A549 (cell line): ENCODE data around the gene EARS2. TPM values are rescaled to one million over a fixed set of nuclear protein-coding genes. Genes with fewer than 3 reads are reported as not detected.

Experiments
- ATAC-seq, 2 experiments: fragments of 200-7000 bp in 1 of 2; fragments of >200 bp in 1 of 2; cut with Nextera tagmentation in 1 of 2; cut with Tn5 transposase in 1 of 2; 3 replicates each; pipeline versions ENCODE4 v1.8.0 to v1.9.1; 2018 to 2020; ENCODE audit warnings: mild to moderate bottlenecking in 1 of 2, moderate library complexity in 1 of 2
- CTCF ChIA-PET: fragments of 300-600 bp; sonication (Branson Sonifier 250); formaldehyde crosslinking; extraction: SDS; loops from one replicate; lab custom pipeline; 2021; ENCODE audit warnings: antibody characterized with exemption, inconsistent platforms; lab: Yijun Ruan, JAX
- POLR2A ChIA-PET: fragments of 350-600 bp; formaldehyde crosslinking; extraction: SDS; loops from one replicate; lab custom pipeline; 2021; ENCODE audit warnings: antibody characterized with exemption, inconsistent platforms; lab: Yijun Ruan, JAX
- DNase-seq, 2 experiments: peaks; one replicate each; pipeline versions ENCODE4 v3.0.0 to v3.0.0-alpha.2; 2011 to 2016; ENCODE audit warnings: low read depth in 1 of 2, low spot score in 1 of 2
- FAIRE-seq: peaks from 2 replicates; lab custom pipeline; 2011; peaks lifted over from hg19 to GRCh38; lab: Jason Lieb, UNC
- H3K27ac ChIP-seq, 2 experiments: fragments of >200 bp; sonication (Bioruptor Twin); formaldehyde crosslinking; 3 replicates each; pipeline ENCODE4 v1.5.1; 2016 to 2017
- H3K4me1 ChIP-seq: fragments of >200 bp; sonication (Bioruptor Twin); formaldehyde crosslinking; 3 replicates; pipeline ENCODE4 v1.6.1; 2016
- H3K4me2 ChIP-seq: fragments of >200 bp; sonication (Bioruptor Twin); formaldehyde crosslinking; 3 replicates; pipeline ENCODE4 v1.6.1; 2016
- H3K4me3 ChIP-seq: fragments of >200 bp; sonication (Bioruptor Twin); formaldehyde crosslinking; 3 replicates; pipeline ENCODE4 v1.5.1; 2016
- H3K9me3 ChIP-seq: fragments of >200 bp; sonication (Bioruptor Twin); formaldehyde crosslinking; 3 replicates; pipeline ENCODE4 v1.6.1; 2016
- CBX2 ChIP-seq: fragments of 200-600 bp; sonication (generic); IDR thresholded peaks from 2 replicates; pipeline ENCODE4 v1.6.1; 2016; ENCODE audit warnings: low read depth, mild to moderate bottlenecking, borderline replicate concordance
- CBX8 ChIP-seq: fragments of 200-600 bp; sonication (generic); IDR thresholded peaks from 2 replicates; pipeline ENCODE4 v1.6.1; 2016
- CHD2 ChIP-seq: fragments of 150-350 bp; IDR thresholded peaks from 2 replicates; pipeline ENCODE4 v1.6.1; 2014; ENCODE audit warnings: low read length; ENCODE audit not compliant: partially characterized antibody
- CHD4 ChIP-seq: fragments of 200-600 bp; sonication (generic); IDR thresholded peaks from 2 replicates; pipeline ENCODE4 v1.6.1; 2016; ENCODE audit warnings: antibody characterized with exemption, mild to moderate bottlenecking, borderline replicate concordance
- EHF ChIP-seq: fragments of 250-450 bp; sonication (Bioruptor Pico); IDR thresholded peaks from 2 replicates; pipeline ENCODE4 v1.5.0; 2020; ENCODE audit warnings: mild to moderate bottlenecking
- EHMT2 ChIP-seq: fragments of 200-600 bp; sonication (generic); IDR thresholded peaks from 2 replicates; pipeline ENCODE4 v1.6.1; 2016; ENCODE audit warnings: antibody characterized with exemption, low read depth, mild to moderate bottlenecking, moderate library complexity
- FOSB ChIP-seq: fragments of 250-450 bp; sonication (Bioruptor Pico); IDR thresholded peaks from 2 replicates; pipeline ENCODE4 v1.5.0; 2020; ENCODE audit warnings: mild to moderate bottlenecking, moderate library complexity
- FOSL2 ChIP-seq, 2 experiments: fragments of 450-650 bp in 1 of 2; fragments of >200 bp in 1 of 2; sonication (Bioruptor Twin) in 1 of 2; formaldehyde crosslinking; IDR thresholded peaks; 2 replicates each; pipeline versions ENCODE4 v1.5.0 to v1.6.1; 2016 to 2020; ENCODE audit warnings: mild to moderate bottlenecking in 1 of 2, moderate library complexity in 1 of 2
- HDAC2 ChIP-seq: fragments of 200-600 bp; sonication (generic); IDR thresholded peaks from 2 replicates; pipeline ENCODE4 v1.6.1; 2016
- HES2 ChIP-seq: fragments of >200 bp; sonication (Bioruptor Twin); formaldehyde crosslinking; IDR thresholded peaks from 2 replicates; pipeline ENCODE4 v1.6.1; 2016
- HOXB13 ChIP-seq: fragments of 250-450 bp; sonication (Bioruptor Pico); IDR thresholded peaks from 2 replicates; pipeline ENCODE4 v1.5.0; 2020; ENCODE audit warnings: low read depth, mild to moderate bottlenecking, moderate library complexity
- HOXB5 ChIP-seq: fragments of 250-450 bp; sonication (Bioruptor Pico); IDR thresholded peaks from 2 replicates; pipeline ENCODE4 v1.5.0; 2020; ENCODE audit warnings: mild to moderate bottlenecking, moderate library complexity
- KDM1A ChIP-seq: fragments of 200-600 bp; sonication (generic); IDR thresholded peaks from 2 replicates; pipeline ENCODE4 v1.6.1; 2016; ENCODE audit warnings: low read depth, mild to moderate bottlenecking
- NPAS2 ChIP-seq: fragments of 250-450 bp; sonication (Bioruptor Pico); IDR thresholded peaks from 2 replicates; pipeline ENCODE4 v1.8.0; 2022; ENCODE audit warnings: mild to moderate bottlenecking, moderate library complexity, borderline replicate concordance
- PHF8 ChIP-seq: fragments of 200-600 bp; sonication (generic); IDR thresholded peaks from 2 replicates; pipeline ENCODE4 v1.6.1; 2016; ENCODE audit warnings: low read depth, mild to moderate bottlenecking, antibody characterized with exemption, moderate library complexity, borderline replicate concordance
- POLR2A ChIP-seq: IDR thresholded peaks from 2 replicates; pipeline ENCODE4 v1.6.1; 2012; ENCODE audit warnings: mild to moderate bottlenecking, low read length
- POLR2AphosphoS2 ChIP-seq: conservative IDR thresholded peaks from 2 replicates; pipeline ENCODE4 v1.6.1; 2012; ENCODE audit warnings: low read length, improper control_type of control experiment, inconsistent platforms
- RFX5 ChIP-seq: fragments of 450-650 bp; IDR thresholded peaks from 2 replicates; pipeline ENCODE4 v1.7.1; 2014; ENCODE audit warnings: antibody characterized with exemption, mild to moderate bottlenecking, moderate library complexity
- RNF2 ChIP-seq: fragments of 200-600 bp; sonication (generic); IDR thresholded peaks from 2 replicates; pipeline ENCODE4 v1.6.1; 2016; ENCODE audit warnings: low read depth, mild to moderate bottlenecking, antibody characterized with exemption, moderate library complexity, borderline replicate concordance
- SMC3 ChIP-seq: fragments of >200 bp; sonication (Bioruptor Twin); formaldehyde crosslinking; IDR thresholded peaks from 3 replicates; pipeline ENCODE4 v1.6.1; 2018; ENCODE audit warnings: inconsistent platforms
- TFCP2L1 ChIP-seq: fragments of 250-450 bp; sonication (Bioruptor Pico); IDR thresholded peaks from 2 replicates; pipeline ENCODE4 v1.5.0; 2021; ENCODE audit warnings: mild to moderate bottlenecking
- ZC3H11A ChIP-seq: fragments of 450-650 bp; IDR thresholded peaks from 2 replicates; pipeline ENCODE4 v1.6.1; 2014; ENCODE audit warnings: antibody characterized with exemption, mild to moderate bottlenecking
- ZFP36 ChIP-seq: fragments of 450-650 bp; IDR thresholded peaks from 2 replicates; pipeline ENCODE4 v1.6.1; 2014; ENCODE audit warnings: borderline replicate concordance; ENCODE audit not compliant: partially characterized antibody
- ZNF302 ChIP-seq: fragments of 250-450 bp; sonication (Bioruptor Pico); IDR thresholded peaks from 2 replicates; pipeline ENCODE4 v1.9.0; 2021; ENCODE audit warnings: inconsistent platforms, mild to moderate bottlenecking, moderate library complexity
- ZSCAN20 ChIP-seq: fragments of 250-450 bp; sonication (Bioruptor Pico); IDR thresholded peaks from 2 replicates; pipeline ENCODE4 v1.8.0; 2022; ENCODE audit warnings: mild to moderate bottlenecking, moderate library complexity
- WGBS: methylation state at CpG from one replicate; pipeline ENCODE4 v1.1.6; 2017; ENCODE audit errors: missing lambda C conversion rate; 5-methylcytosine and 5-hydroxymethylcytosine counted together
- polyA plus RNA-seq, 4 experiments: library from polyadenylated mRNA; depleted of rRNA in 3 of 4; stranded (reverse); fragments of >200 nt; fragmentation: RNase III in 1 of 4; extraction: RNeasy Plus Mini Kit Qiagen cat#74134 plus additional on column Dnase treatment in 1 of 4; gene quantifications; 2 replicates in 3 of 4; 3 replicates in 1 of 4; pipeline ENCODE4 v1.2.3, GENCODE V29; 2011 to 2017
- TF ChIP-seq, protein P1 (sequence below): IDR thresholded peaks from 2 replicates; pipeline ENCODE4 v1.6.1; 2012
- TF ChIP-seq, protein P2 (sequence below): fragments of 450-650 bp; IDR thresholded peaks from 2 replicates; pipeline ENCODE4 v1.6.1; 2014; ENCODE audit warnings: antibody characterized with exemption
- TF ChIP-seq, protein P3 (sequence below): fragments of >200 bp; sonication (Bioruptor Twin); formaldehyde crosslinking; IDR thresholded peaks from 3 replicates; pipeline ENCODE4 v1.5.1; 2016

The EARS2 gene
- polyA plus RNA-seq, 2 of the 4 experiments (the other 2 are of a cell fraction), result 30.4 to 45.2 TPM

- FAIRE-seq, result no peak
- ChIA-PET CTCF (interaction anchor here (0.5 to 1.5 kb wide), 4 partner anchors 14 to 28 kb away, joined by 3 to 6 read pairs (median 4); no protein-coding TSS in a partner anchor), POLR2A (interaction anchor here (0.9 kb wide), 1 partner anchor 14 kb away, joined by 3 read pairs; no protein-coding TSS in a partner anchor)
- Histone ChIP-seq H3K9me3 (no peaks in the 10 kb centered on the region), H3K4me3 (no peak overlapping the region), H3K4me2 (no peak overlapping the region), H3K27ac (no peak overlapping the region), H3K4me1 (peaks cover 21% of the 10 kb centered on the region)
- WGBS, result 100% methylated on average over 3 of the region's 3 CpGs
- ATAC-seq, result no peak
- TF ChIP-seq HOXB5 (CRISPR knock-in tag), result no peak
- no peak for TF ChIP-seq HDAC2
- TF ChIP-seq NPAS2 (CRISPR knock-in tag), result no peak
- TF ChIP-seq PHF8, result no peak
- TF ChIP-seq HES2, result no peak
- TF ChIP-seq ZSCAN20 (CRISPR knock-in tag), result no peak
- no peak for TF ChIP-seq ZC3H11A
- TF ChIP-seq FOSB (CRISPR knock-in tag), result no peak
- TF ChIP-seq CHD2, result no peak
- no peak for TF ChIP-seq RFX5
- TF ChIP-seq CHD4, result no peak
- TF ChIP-seq, protein P1, sequence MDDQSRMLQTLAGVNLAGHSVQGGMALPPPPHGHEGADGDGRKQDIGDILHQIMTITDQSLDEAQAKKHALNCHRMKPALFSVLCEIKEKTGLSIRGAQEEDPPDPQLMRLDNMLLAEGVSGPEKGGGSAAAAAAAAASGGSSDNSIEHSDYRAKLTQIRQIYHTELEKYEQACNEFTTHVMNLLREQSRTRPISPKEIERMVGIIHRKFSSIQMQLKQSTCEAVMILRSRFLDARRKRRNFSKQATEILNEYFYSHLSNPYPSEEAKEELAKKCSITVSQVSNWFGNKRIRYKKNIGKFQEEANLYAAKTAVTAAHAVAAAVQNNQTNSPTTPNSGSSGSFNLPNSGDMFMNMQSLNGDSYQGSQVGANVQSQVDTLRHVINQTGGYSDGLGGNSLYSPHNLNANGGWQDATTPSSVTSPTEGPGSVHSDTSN, result no peak
- TF ChIP-seq POLR2A, result no peak
- no peak for TF ChIP-seq EHMT2
- TF ChIP-seq KDM1A, result no peak
- TF ChIP-seq, protein P2, sequence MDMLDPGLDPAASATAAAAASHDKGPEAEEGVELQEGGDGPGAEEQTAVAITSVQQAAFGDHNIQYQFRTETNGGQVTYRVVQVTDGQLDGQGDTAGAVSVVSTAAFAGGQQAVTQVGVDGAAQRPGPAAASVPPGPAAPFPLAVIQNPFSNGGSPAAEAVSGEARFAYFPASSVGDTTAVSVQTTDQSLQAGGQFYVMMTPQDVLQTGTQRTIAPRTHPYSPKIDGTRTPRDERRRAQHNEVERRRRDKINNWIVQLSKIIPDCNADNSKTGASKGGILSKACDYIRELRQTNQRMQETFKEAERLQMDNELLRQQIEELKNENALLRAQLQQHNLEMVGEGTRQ, result no peak
- TF ChIP-seq FOSL2 (IDR thresholded peaks at IDR 0.05), result no peak
- no peak for TF ChIP-seq FOSL2 (CRISPR knock-in tag; IDR thresholded peaks at IDR 0.05)
- no peak for DNase-seq
Measured at GRCh38 chr16:23554536-23554935, 2.6 kb downstream of the EARS2 start.

- no peak overlapping the region for H3K4me3 ChIP-seq
- FAIRE-seq (no peak), ATAC-seq (no peak), DNase-seq (no peak)
- no peak overlapping the region for H3K27ac ChIP-seq
- ChIA-PET CTCF (interaction anchor here (1.6 kb wide), 1 partner anchor 22 kb away, joined by 3 read pairs; no protein-coding TSS in a partner anchor), POLR2A (no interaction called here)
- no peak overlapping the region for H3K4me2 ChIP-seq
- 80% methylated on average over 6 of the region's 6 CpGs for whole genome bisulfite sequencing
- no peaks in the 10 kb centered on the region for H3K9me3 ChIP-seq
- H3K4me1 ChIP-seq, result peaks cover 11% of the 10 kb centered on the region
- no peak for TF ChIP-seq HOXB13 (CRISPR knock-in tag)
- no peak for TF ChIP-seq EHF (CRISPR knock-in tag)
Measured at GRCh38 chr16:23552161-23552560, 5.0 kb downstream of the EARS2 start.

DNA sequence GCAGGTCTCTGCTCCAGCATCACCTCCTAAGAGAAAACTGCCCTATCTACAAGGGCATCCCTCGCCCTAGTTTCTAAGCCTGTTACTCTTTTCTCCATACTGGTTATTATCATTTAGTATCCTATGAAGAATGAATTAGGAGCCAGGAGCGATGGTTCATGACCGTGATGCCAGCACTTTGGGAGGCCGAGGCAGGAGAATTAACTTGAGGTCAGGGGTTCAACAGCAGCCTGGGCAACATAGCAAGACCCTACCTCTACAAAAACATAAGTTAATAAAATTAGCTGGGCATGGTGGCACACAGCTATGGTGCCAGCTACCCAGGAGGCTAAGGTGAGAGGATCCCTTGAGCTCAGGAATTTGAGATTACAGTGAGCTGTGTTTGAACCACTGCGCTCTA lies 7.2 kb downstream of the EARS2 start:
- no peak for FAIRE-seq
- Histone ChIP-seq H3K27ac (no peak overlapping the region), H3K4me3 (no peak overlapping the region), H3K4me1 (no peaks in the 10 kb centered on the region), H3K9me3 (no peaks in the 10 kb centered on the region), H3K4me2 (no peak overlapping the region)
- ChIA-PET CTCF (interaction anchor here (1.0 kb wide), 1 partner anchor 47 kb away, joined by 3 read pairs; no protein-coding TSS in a partner anchor), POLR2A (no interaction called here)
- WGBS, result 92% methylated on average over 5 of the region's 5 CpGs
- TF ChIP-seq, protein P3, sequence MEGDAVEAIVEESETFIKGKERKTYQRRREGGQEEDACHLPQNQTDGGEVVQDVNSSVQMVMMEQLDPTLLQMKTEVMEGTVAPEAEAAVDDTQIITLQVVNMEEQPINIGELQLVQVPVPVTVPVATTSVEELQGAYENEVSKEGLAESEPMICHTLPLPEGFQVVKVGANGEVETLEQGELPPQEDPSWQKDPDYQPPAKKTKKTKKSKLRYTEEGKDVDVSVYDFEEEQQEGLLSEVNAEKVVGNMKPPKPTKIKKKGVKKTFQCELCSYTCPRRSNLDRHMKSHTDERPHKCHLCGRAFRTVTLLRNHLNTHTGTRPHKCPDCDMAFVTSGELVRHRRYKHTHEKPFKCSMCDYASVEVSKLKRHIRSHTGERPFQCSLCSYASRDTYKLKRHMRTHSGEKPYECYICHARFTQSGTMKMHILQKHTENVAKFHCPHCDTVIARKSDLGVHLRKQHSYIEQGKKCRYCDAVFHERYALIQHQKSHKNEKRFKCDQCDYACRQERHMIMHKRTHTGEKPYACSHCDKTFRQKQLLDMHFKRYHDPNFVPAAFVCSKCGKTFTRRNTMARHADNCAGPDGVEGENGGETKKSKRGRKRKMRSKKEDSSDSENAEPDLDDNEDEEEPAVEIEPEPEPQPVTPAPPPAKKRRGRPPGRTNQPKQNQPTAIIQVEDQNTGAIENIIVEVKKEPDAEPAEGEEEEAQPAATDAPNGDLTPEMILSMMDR, result no peak
- TF ChIP-seq FOSL2 (IDR thresholded peaks at IDR 0.05) (no peak), FOSL2 (CRISPR knock-in tag; IDR thresholded peaks at IDR 0.05) (no peak), FOSB (CRISPR knock-in tag) (no peak), ZNF302 (CRISPR knock-in tag) (no peak), SMC3 (no peak), EHF (CRISPR knock-in tag) (no peak), TFCP2L1 (CRISPR knock-in tag) (no peak), CBX2 (no peak), ZFP36 (no peak), CHD2 (no peak), POLR2AphosphoS2 (no peak), RNF2 (no peak), CBX8 (no peak), ZSCAN20 (CRISPR knock-in tag) (no peak)
- TF ChIP-seq, protein P2, result no peak
- DNase-seq, result no peak
- no peak for ATAC-seq
